Astrocyte (in vitro differentiated cells and primary cell): Measurements from ENCODE around the gene FAM13C.

Experiments
- EZH2 ChIP-seq: IDR thresholded peaks from 2 replicates; pipeline ENCODE4 v1.6.1; 2012; ENCODE audit warnings: mild to moderate bottlenecking, low read length, inconsistent platforms; ENCODE audit not compliant: insufficient read depth
- TF ChIP-seq, protein P1 (sequence below): IDR thresholded peaks from 2 replicates; pipeline ENCODE4 v1.5.1; 2011; ENCODE audit warnings: low read depth, mild to moderate bottlenecking, inconsistent platforms, low read length, moderate library complexity; ENCODE audit not compliant: insufficient read depth

- TF ChIP-seq, protein P1, sequence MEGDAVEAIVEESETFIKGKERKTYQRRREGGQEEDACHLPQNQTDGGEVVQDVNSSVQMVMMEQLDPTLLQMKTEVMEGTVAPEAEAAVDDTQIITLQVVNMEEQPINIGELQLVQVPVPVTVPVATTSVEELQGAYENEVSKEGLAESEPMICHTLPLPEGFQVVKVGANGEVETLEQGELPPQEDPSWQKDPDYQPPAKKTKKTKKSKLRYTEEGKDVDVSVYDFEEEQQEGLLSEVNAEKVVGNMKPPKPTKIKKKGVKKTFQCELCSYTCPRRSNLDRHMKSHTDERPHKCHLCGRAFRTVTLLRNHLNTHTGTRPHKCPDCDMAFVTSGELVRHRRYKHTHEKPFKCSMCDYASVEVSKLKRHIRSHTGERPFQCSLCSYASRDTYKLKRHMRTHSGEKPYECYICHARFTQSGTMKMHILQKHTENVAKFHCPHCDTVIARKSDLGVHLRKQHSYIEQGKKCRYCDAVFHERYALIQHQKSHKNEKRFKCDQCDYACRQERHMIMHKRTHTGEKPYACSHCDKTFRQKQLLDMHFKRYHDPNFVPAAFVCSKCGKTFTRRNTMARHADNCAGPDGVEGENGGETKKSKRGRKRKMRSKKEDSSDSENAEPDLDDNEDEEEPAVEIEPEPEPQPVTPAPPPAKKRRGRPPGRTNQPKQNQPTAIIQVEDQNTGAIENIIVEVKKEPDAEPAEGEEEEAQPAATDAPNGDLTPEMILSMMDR: no peak
- TF ChIP-seq EZH2: no peak
Observed at GRCh38 chr10:59242057-59242456, 120.3 kb downstream of the FAM13C start.
